22Rv1 (cell line): ENCODE data around the gene PSMB2.

Experiments
- H3K27ac ChIP-seq: fragments of 450-650 bp; 2 replicates; pipeline ENCODE4 v1.5.1; 2017
- ZFX ChIP-seq: fragments of 450-650 bp; IDR thresholded peaks from 2 replicates; pipeline ENCODE4 v1.6.1; 2017; ENCODE audit warnings: antibody characterized with exemption, borderline replicate concordance
- TF ChIP-seq, protein P1 (sequence below): fragments of 450-650 bp; IDR thresholded peaks from 2 replicates; pipeline ENCODE4 v1.5.1; 2017; ENCODE audit warnings: mild to moderate bottlenecking

Gene PSMB2

DNA sequence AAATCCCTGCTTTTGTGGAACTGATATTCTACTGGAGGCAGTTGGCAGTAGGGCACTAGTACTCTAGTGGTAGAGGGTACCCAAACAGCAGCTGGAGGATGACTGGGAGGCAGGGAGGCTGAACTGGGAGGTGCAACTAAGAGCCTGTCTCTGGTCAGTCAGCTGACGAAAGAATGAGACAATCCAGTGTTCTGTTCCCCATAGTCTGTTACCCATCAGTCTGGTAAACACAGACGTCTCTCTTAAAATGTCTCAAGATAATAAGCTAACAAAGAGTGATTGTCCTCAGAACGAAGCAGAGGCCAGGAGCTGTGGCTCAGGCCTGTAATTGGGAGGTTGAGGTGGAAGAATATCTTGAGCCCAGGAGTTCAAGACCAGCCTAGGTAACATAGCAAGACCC lies 37.9 kb downstream of the PSMB2 start:
- no peak overlapping the region for H3K27ac ChIP-seq
- TF ChIP-seq, protein P1, sequence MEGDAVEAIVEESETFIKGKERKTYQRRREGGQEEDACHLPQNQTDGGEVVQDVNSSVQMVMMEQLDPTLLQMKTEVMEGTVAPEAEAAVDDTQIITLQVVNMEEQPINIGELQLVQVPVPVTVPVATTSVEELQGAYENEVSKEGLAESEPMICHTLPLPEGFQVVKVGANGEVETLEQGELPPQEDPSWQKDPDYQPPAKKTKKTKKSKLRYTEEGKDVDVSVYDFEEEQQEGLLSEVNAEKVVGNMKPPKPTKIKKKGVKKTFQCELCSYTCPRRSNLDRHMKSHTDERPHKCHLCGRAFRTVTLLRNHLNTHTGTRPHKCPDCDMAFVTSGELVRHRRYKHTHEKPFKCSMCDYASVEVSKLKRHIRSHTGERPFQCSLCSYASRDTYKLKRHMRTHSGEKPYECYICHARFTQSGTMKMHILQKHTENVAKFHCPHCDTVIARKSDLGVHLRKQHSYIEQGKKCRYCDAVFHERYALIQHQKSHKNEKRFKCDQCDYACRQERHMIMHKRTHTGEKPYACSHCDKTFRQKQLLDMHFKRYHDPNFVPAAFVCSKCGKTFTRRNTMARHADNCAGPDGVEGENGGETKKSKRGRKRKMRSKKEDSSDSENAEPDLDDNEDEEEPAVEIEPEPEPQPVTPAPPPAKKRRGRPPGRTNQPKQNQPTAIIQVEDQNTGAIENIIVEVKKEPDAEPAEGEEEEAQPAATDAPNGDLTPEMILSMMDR, result no peak
- TF ChIP-seq ZFX, result no peak

DNA sequence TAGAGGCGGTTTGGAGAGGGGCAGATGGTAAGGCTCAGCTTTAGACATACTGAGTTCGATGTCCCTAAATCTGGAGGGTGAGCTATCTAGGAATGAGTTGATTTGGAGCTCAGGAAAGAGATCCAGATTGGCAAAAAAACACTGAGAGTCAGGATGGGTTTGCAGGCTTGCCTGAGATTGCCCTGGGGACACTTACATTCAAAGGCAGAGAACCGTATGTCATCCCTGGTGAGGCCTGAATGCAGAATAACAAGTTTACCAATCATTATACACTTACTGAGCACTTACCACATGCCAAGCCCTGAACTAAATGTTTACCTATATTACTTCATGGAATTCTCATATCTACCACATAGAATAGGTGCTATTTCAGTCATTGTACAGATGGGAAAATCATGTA lies 40.7 kb downstream of the PSMB2 start:
- TF ChIP-seq ZFX, result no peak
- TF ChIP-seq, protein P1, result no peak
- H3K27ac ChIP-seq, result peak overlapping the region; percentile 85

DNA sequence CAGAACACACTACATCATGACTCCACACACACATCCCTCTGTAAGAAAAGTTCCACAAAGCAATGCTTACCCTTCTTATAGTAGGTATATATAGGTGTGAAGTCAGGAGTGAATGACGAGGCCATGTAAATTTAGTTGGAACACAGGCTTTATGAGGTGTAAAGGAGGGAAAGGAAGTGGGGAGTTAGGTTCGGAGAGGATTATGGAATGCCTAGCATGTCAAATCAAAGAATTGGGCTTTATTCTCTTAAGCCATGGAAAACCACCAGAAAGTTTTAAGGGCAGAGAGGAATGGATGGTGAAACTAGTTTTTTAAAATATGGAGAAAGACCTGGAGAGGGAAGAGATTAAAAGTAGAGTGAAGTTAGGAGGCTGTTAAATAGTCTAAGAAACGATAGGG lies 41.9 kb downstream of the PSMB2 start:
- peak overlapping the region; percentile 85 for H3K27ac ChIP-seq

DNA sequence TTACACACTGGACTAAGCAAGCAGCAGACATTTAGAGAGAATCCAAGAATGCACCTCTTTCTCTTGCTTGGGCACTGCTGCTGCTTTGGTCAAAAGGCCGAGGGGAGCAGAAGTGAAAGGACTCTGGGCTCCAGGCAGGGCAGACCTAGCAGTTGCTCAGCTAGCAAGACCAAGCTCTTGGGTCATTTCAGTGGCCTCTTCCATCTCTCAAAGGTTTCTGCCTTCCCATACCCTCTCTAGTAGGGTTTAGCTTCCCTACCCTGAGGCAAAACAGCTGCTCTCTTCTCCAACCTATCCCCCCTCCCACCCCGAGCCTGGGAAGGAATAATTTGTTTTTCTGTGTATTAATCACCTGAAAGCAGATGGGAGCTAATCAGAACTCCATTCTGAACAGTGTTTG lies 42.4 kb downstream of the PSMB2 start:
- peak overlapping the region; percentile 85 for H3K27ac ChIP-seq
- TF ChIP-seq, protein P1, result no peak
- TF ChIP-seq ZFX, result no peak

More for the DNA sequence above, 41.9 kb downstream of the PSMB2 start:
- no peak for TF ChIP-seq ZFX
- TF ChIP-seq, protein P1, result no peak

DNA sequence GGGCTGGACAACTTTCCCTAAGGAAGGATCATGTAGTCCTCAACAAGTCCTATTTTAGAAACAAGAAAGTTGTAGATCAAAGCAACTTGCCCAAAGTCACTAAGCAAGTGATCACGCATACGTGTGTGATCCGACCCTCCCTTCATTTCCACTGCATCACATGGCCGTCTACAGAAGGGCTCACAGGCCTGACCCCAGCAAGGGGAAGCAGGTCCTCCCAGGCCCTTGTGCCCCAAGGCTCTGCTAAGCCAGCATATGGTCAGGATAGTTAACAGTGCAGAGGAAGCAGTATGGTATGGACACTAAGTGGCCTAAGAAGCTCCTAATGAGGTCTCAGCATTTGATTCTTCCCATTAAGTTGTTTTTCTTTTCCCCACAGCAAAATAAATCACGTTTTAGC lies 43.5 kb downstream of the PSMB2 start:
- peak overlapping the region; percentile 85 for H3K27ac ChIP-seq

DNA sequence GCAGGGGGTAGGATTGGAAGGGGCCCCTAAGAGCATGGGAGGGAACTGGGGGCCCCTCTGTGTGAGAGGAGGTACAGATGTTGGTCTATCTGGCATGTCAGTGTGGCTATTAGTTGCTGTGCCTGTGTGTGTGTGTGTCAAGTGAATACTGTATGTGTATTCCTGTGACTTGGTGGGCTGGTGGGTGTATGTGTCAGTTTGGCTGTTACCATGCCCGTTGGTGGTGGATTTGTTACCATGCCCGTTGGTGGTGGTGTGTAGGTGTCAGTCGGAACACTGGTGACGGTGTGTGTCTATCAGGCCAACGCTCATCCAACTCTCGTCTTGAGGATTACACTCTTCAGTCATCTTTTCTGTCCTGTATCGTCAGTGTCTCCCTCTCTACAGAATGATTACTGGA lies 45.6 kb downstream of the PSMB2 start:
- no peak for TF ChIP-seq ZFX
- TF ChIP-seq, protein P1, result no peak
- H3K27ac ChIP-seq, result no peak overlapping the region

More for the DNA sequence above, 43.5 kb downstream of the PSMB2 start:
- TF ChIP-seq ZFX, result no peak
- TF ChIP-seq, protein P1, result no peak

DNA sequence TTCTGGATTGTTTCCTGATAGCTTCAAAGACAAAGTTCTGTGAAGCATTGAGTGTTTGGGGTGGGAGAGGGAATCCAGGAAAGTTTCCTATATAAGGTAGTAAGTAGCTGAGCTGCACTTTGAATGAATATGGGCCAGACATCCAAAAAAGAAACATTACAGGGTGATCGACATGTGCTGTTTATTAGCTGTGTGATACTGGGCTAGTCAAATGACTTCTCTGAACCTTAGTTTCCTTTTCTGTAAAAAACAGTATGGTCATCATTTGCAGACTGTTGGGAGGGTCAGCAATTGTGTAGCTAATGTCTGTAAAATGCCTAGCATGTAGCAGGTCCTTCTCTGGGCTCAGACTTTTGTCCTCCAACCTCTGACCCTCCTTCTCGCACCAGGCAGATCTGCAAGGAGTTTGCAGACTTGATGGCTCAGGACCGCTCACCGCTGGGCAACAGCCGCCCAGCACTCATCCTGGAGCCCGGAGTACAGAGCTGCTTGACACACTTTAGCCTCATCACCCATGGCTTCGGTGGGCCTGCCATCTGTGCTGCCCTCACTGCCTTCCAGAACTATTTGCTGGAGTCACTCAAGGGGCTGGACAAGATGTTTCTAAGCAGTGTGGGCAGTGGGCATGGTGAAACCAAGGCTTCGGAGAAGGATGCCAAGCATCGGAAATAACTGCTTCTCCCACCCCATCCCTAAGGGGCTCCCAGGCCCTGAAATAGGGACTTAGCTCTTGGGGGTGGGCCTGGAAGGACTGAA lies 47.1 kb downstream of the PSMB2 start:
- no peak overlapping the region for H3K27ac ChIP-seq
- TF ChIP-seq, protein P1, result no peak
- TF ChIP-seq ZFX, result no peak
